Cardiac muscle cell (in vitro differentiated cells and primary cell): ENCODE data around the gene RPS6KA3. TPM values are rescaled to one million over a fixed set of nuclear protein-coding genes. Genes with fewer than 3 reads are reported as not detected.

ENCODE experiments used
- DNase-seq, 2 donors: peaks; one replicate each; pipeline versions ENCODE4 v3.0.0 to v3.0.0-alpha.2; 2010 to 2017; ENCODE audit warnings: low read depth in 1 of 2, low spot score in 1 of 2
- H3K27ac ChIP-seq: fragments of 200-600 bp; sonication (generic); 2 replicates; pipeline ENCODE4 v1.5.1; 2016
- H3K27me3 ChIP-seq: fragments of 200-600 bp; sonication (generic); 2 replicates; pipeline ENCODE4 v1.6.0; 2016; ENCODE audit warnings: control low read depth
- H3K36me3 ChIP-seq: fragments of 200-600 bp; sonication (generic); 2 replicates; pipeline ENCODE4 v1.5.1; 2016; ENCODE audit warnings: control low read depth
- H3K4me1 ChIP-seq: fragments of 200-600 bp; sonication (generic); 2 replicates; pipeline ENCODE4 v1.8.1; 2017; ENCODE audit warnings: low read depth, mild to moderate bottlenecking, mixed run types
- H3K4me3 ChIP-seq: fragments of 200-600 bp; sonication (generic); 2 replicates; pipeline ENCODE4 v1.5.1; 2016; ENCODE audit warnings: mild to moderate bottlenecking
- H3K9me3 ChIP-seq: fragments of 200-600 bp; sonication (generic); 2 replicates; pipeline ENCODE4 v1.5.1; 2017; ENCODE audit warnings: low read depth, mild to moderate bottlenecking, control low read depth
- CTCF ChIP-seq: IDR thresholded peaks from 2 replicates; pipeline ENCODE4 v1.5.1; 2012; ENCODE audit warnings: low read depth, mild to moderate bottlenecking, low read length
- polyA plus RNA-seq: library from polyadenylated mRNA; unstranded; fragments of >200 nt; fragmentation: Nextera tagmentation; extraction: Ambion mirVana; gene quantifications from 2 replicates; pipeline ENCODE4 v1.2.1, GENCODE V29; 2016
- total RNA-seq: library from RNA; depleted of rRNA; stranded (reverse); fragments of >200 nt; gene quantifications from 2 replicates; pipeline ENCODE4 v1.2.3, GENCODE V29; 2016

RPS6KA3 gene
- total and polyA plus RNA-seq, 2 experiments from 2014 or later = 5.3 to 7.1 TPM

DNA sequence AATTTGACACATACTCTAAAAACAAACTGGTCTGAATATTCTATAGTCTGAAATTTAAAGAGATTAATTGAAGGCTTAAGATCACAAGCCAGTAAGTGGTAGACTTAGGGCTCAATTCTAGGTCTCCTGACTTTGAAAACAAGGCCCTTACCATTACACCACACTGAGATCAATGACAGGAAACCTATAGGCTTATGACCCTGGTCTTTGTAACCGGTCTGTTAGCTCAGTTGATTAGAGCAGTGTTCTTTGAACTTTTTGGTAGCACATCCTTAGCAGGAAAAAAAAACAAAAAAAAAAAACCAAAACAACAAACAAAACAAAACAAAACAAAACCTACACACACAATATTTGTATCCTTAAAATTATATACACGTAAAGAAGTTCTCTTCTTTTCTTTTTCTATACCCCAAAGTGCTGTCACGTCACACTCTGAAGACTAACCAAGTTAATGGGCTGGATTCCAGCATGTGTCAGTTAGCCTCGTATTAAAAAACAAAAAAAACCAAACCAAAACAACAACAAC lies 55.4 kb downstream of the RPS6KA3 start:
- Histone ChIP-seq H3K36me3 (no peaks in the 10 kb centered on the region), H3K27me3 (no peaks in the 10 kb centered on the region), H3K9me3 (no peaks in the 10 kb centered on the region), H3K4me3 (no peak overlapping the region), H3K4me1 (no peaks in the 10 kb centered on the region), H3K27ac (no peak overlapping the region)
- no peak for TF ChIP-seq CTCF
- DNase-seq = no peak

GRCh38 chrX:20205927-20206708 lies 60.6 kb downstream of the RPS6KA3 start:
- Histone ChIP-seq H3K27ac (no peak overlapping the region), H3K36me3 (no peaks in the 10 kb centered on the region), H3K4me3 (no peak overlapping the region), H3K27me3 (no peaks in the 10 kb centered on the region), H3K9me3 (no peaks in the 10 kb centered on the region), H3K4me1 (no peaks in the 10 kb centered on the region)
- TF ChIP-seq CTCF = no peak
- DNase-seq = no peak

GRCh38 chrX:20204351-20204750 lies 62.4 kb downstream of the RPS6KA3 start:
- H3K4me3 ChIP-seq = no peak overlapping the region
- no peaks in the 10 kb centered on the region for H3K9me3 ChIP-seq
- H3K27ac ChIP-seq = no peak overlapping the region
- H3K36me3 ChIP-seq = no peaks in the 10 kb centered on the region
- H3K4me1 ChIP-seq = no peaks in the 10 kb centered on the region
- no peaks in the 10 kb centered on the region for H3K27me3 ChIP-seq
- TF ChIP-seq CTCF = no peak
- DNase-seq = no peak

GRCh38 chrX:20197641-20198210 lies 69.0 kb downstream of the RPS6KA3 start:
- no peak for DNase-seq
- TF ChIP-seq CTCF = no peak
- Histone ChIP-seq H3K36me3 (no peaks in the 10 kb centered on the region), H3K9me3 (no peaks in the 10 kb centered on the region), H3K4me3 (no peak overlapping the region), H3K27ac (no peak overlapping the region), H3K4me1 (no peaks in the 10 kb centered on the region), H3K27me3 (no peaks in the 10 kb centered on the region)

DNA sequence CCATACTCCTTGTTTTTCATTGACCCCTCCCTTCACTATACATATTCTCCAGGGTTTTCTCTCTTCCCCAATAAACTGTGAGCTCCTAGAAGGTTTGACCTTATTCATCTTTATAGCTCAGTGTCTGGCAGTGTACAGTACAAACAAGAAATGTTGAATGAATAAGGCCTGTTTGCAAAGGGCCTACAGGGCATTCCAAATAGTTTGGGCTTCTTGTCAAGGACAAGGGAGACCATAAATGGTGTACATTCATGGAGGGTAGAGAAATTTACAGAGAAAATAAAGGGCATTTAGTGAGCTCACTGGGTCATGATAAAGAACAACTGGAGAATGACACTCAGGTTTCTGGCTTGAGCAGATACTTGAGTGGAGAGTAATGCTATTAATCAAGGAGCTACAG lies 77.5 kb downstream of the RPS6KA3 start:
- Histone ChIP-seq H3K27ac (no peak overlapping the region), H3K9me3 (no peaks in the 10 kb centered on the region), H3K36me3 (no peaks in the 10 kb centered on the region), H3K27me3 (no peaks in the 10 kb centered on the region), H3K4me1 (no peaks in the 10 kb centered on the region), H3K4me3 (no peak overlapping the region)
- no peak for DNase-seq
- no peak for TF ChIP-seq CTCF
